ENCODE results near the gene LRRC15. TPM values are rescaled to one million over a fixed set of nuclear protein-coding genes. Genes with fewer than 3 reads are reported as not detected.

The LRRC15 gene
- total RNA-seq = 0.63 TPM
- 0.09 TPM for polyA plus RNA-seq (ENCODE audit: insufficient read depth, low read depth, low replicate concordance)
- long read RNA-seq, donor 1 = 0 reads
- long read RNA-seq, donor 2 = 0 reads
- long read RNA-seq, donor 3 = 0 reads
- long read RNA-seq, donor 4 = 0 reads
- long read RNA-seq, donor 5 = 0 reads
- long read RNA-seq, donor 6 = 0 reads
- long read RNA-seq, donor 7 = 0 reads
- long read RNA-seq, donor 8 = 0 reads
- long read RNA-seq, donor 9 = 0 reads
- long read RNA-seq, donor 10 = 0 reads

- Histone ChIP-seq H3K27me3 (ENCODE audit: control insufficient read depth, insufficient read depth, low read length) (no peaks in the 10 kb centered on the region), H3K4me1 (ENCODE audit: control insufficient read depth in 2 of 3, insufficient read depth in 2 of 3, low read depth in 1 of 3, low read length in 3 of 3) (no peaks in the 10 kb centered on the region), H3K9ac (ENCODE audit: low read length in 3 of 3) (no peak within 1 kb of the TSS), H3K36me3 (ENCODE audit: control insufficient read depth in 2 of 3, insufficient read depth in 3 of 3, low read length in 3 of 3) (no peaks in the 10 kb centered on the region), H3K9me3 (ENCODE audit: control insufficient read depth in 2 of 3, insufficient read depth in 1 of 3, low read length in 3 of 3) (no peaks in the 10 kb centered on the region), H3K4me3 (ENCODE audit: low read length in 3 of 3) (no peak within 1 kb of the TSS), H3K27ac (ENCODE audit: low read depth in 2 of 2, low read length in 2 of 2) (no peak within 1 kb of the TSS)
- TF ChIP-seq, protein P1, sequence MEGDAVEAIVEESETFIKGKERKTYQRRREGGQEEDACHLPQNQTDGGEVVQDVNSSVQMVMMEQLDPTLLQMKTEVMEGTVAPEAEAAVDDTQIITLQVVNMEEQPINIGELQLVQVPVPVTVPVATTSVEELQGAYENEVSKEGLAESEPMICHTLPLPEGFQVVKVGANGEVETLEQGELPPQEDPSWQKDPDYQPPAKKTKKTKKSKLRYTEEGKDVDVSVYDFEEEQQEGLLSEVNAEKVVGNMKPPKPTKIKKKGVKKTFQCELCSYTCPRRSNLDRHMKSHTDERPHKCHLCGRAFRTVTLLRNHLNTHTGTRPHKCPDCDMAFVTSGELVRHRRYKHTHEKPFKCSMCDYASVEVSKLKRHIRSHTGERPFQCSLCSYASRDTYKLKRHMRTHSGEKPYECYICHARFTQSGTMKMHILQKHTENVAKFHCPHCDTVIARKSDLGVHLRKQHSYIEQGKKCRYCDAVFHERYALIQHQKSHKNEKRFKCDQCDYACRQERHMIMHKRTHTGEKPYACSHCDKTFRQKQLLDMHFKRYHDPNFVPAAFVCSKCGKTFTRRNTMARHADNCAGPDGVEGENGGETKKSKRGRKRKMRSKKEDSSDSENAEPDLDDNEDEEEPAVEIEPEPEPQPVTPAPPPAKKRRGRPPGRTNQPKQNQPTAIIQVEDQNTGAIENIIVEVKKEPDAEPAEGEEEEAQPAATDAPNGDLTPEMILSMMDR (IDR thresholded peaks at IDR 0.05; ENCODE audit: borderline replicate concordance, extremely low read depth, insufficient read depth) = no peak
- DNase-seq = peak in 1 of 5 donors; percentile 58
- FAIRE-seq = no peak
- intact Hi-C loops (cut with DNase I) = no loop called here
These were observed at the start of gene LRRC15 for GRCh38 chr3:194369522-194370279. Gene LRRC15, minus strand, starts transcription at chr3:194369743. Its CDS starts 8,700 bp downstream, at chr3:194361043.

- Histone ChIP-seq H3K9ac (ENCODE audit: low read length in 3 of 3) (no peak overlapping the region), H3K36me3 (ENCODE audit: control insufficient read depth in 2 of 3, insufficient read depth in 3 of 3, low read length in 3 of 3) (peaks cover 0 to 10% (median 10%) of the 10 kb centered on the region in 3 donors), H3K9me3 (ENCODE audit: control insufficient read depth in 2 of 3, insufficient read depth in 1 of 3, low read length in 3 of 3) (no peaks in the 10 kb centered on the region), H3K4me1 (ENCODE audit: control insufficient read depth in 2 of 3, insufficient read depth in 2 of 3, low read depth in 1 of 3, low read length in 3 of 3) (no peaks in the 10 kb centered on the region), H3K27ac (ENCODE audit: low read depth in 2 of 2, low read length in 2 of 2) (no peak overlapping the region), H3K27me3 (ENCODE audit: control insufficient read depth, insufficient read depth, low read length) (no peaks in the 10 kb centered on the region), H3K4me3 (ENCODE audit: low read length in 3 of 3) (no peak overlapping the region)
- TF ChIP-seq, protein P1 (IDR thresholded peaks at IDR 0.05; ENCODE audit: borderline replicate concordance, extremely low read depth, insufficient read depth) = no peak
- intact Hi-C loops (cut with DNase I) = no loop called here
- FAIRE-seq (no peak), DNase-seq (no peak)
These were observed 49.1 kb upstream of the LRRC15 start for GRCh38 chr3:194418671-194419070.

- Histone ChIP-seq H3K4me3 (ENCODE audit: low read length in 3 of 3) (no peak overlapping the region), H3K36me3 (ENCODE audit: control insufficient read depth in 2 of 3, insufficient read depth in 3 of 3, low read length in 3 of 3) (peaks cover 2 to 11% (median 10%) of the 10 kb centered on the region in 3 donors), H3K27me3 (ENCODE audit: control insufficient read depth, insufficient read depth, low read length) (no peaks in the 10 kb centered on the region), H3K4me1 (ENCODE audit: control insufficient read depth in 2 of 3, insufficient read depth in 2 of 3, low read depth in 1 of 3, low read length in 3 of 3) (no peaks in the 10 kb centered on the region), H3K27ac (ENCODE audit: low read depth in 2 of 2, low read length in 2 of 2) (no peak overlapping the region), H3K9ac (ENCODE audit: low read length in 3 of 3) (no peak overlapping the region), H3K9me3 (ENCODE audit: control insufficient read depth in 2 of 3, insufficient read depth in 1 of 3, low read length in 3 of 3) (no peaks in the 10 kb centered on the region)
- FAIRE-seq (no peak), DNase-seq (no peak)
- TF ChIP-seq, protein P1 (IDR thresholded peaks at IDR 0.05; ENCODE audit: borderline replicate concordance, extremely low read depth, insufficient read depth) = no peak
- intact Hi-C loops (cut with DNase I) = no loop called here
These were observed 37.9 kb upstream of the LRRC15 start for GRCh38 chr3:194407423-194407822.
